Nephron (organoid): Measurements from ENCODE around the gene CNTNAP2.

Experiments
- H3K27ac Mint-ChIP-seq, 3 experiments: 2 replicates each; pipeline ENCODE4 v1.8.0; 2020; ENCODE audit warnings: mixed read lengths in 3 of 3, mild to moderate bottlenecking in 2 of 3, moderate library complexity in 1 of 3
- H3K27me3 Mint-ChIP-seq: 2 replicates; pipeline ENCODE4 v1.8.0; 2021; ENCODE audit warnings: low read depth, mild to moderate bottlenecking, moderate library complexity, mixed read lengths
- H3K36me3 Mint-ChIP-seq: 2 replicates; pipeline ENCODE4 v1.8.0; 2020; ENCODE audit warnings: low read depth, mixed read lengths
- H3K4me1 Mint-ChIP-seq: 2 replicates; pipeline ENCODE4 v1.8.0; 2020; ENCODE audit warnings: mixed read lengths
- H3K4me3 Mint-ChIP-seq, 3 experiments: 2 replicates each; pipeline ENCODE4 v1.8.0; 2020; ENCODE audit warnings: mild to moderate bottlenecking in 3 of 3, mixed read lengths in 3 of 3, moderate library complexity in 2 of 3
- H3K9me3 Mint-ChIP-seq: 2 replicates; pipeline ENCODE4 v1.8.0; 2020; ENCODE audit warnings: mixed read lengths
- CTCF ChIP-seq, 3 experiments: fragments of 200-600 bp; sonication (generic); IDR thresholded peaks; one replicate each; pipeline ENCODE4 v1.5.0; 2021; ENCODE audit warnings: antibody characterized with exemption in 3 of 3; ENCODE audit not compliant: unreplicated experiment in 3 of 3

The CNTNAP2 gene

GRCh38 chr7:147023440-147023839, 906.8 kb downstream of the CNTNAP2 start:
- H3K27me3 Mint-ChIP-seq, result peaks cover 4% of the 10 kb centered on the region
- no peaks in the 10 kb centered on the region for H3K9me3 Mint-ChIP-seq
- no peak overlapping the region for H3K4me3 Mint-ChIP-seq
- H3K36me3 Mint-ChIP-seq, result no peaks in the 10 kb centered on the region
- no peak for TF ChIP-seq CTCF (IDR thresholded peaks at IDR 0.05; ENCODE audit: unreplicated experiment in 3 of 3)
- H3K4me1 Mint-ChIP-seq, result no peaks in the 10 kb centered on the region
- H3K27ac Mint-ChIP-seq, result no peak overlapping the region

DNA sequence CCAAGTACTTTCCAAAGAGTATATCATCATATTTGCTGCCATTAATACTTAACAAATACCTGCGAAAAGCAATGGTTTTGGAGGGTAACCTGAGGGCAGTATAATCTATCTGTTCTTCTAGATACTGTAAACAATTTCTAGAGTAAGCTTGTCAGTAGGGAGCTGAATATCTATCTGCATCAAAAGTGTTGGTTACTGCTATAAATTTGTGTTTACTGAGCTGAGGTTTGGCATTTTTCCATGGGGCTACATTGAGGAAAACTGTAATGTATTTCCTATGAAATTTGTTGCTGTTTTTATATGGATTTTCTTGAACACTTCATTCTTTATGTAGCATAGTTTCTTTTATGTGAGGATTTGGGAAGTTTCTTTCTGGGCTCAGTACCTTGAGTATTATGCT, 913.4 kb downstream of the CNTNAP2 start:
- Mint-ChIP-seq H3K27me3 (no peaks in the 10 kb centered on the region), H3K27ac (no peak overlapping the region), H3K4me3 (no peak overlapping the region), H3K4me1 (peaks cover 7% of the 10 kb centered on the region), H3K9me3 (no peaks in the 10 kb centered on the region), H3K36me3 (no peaks in the 10 kb centered on the region)
- TF ChIP-seq CTCF (IDR thresholded peaks at IDR 0.05; ENCODE audit: unreplicated experiment in 3 of 3), result no peak

DNA sequence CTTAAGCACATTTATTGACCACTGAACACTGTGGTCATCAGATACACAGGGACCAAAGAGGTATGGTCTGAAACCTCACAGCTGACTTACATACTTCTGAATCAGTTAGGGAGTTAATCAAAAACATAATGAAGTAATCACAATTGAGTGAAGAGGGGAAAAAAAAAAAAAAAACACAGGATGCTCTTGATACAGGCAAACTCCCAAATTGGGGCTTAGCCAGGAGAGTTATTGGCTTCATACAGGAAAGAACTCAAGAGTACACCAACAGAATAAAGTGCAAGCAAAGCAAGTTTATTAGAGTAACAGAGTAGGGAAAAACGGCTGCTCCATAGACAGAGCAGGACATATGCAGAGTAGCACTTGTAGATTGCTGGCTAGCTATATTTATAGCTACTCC, 917.0 kb downstream of the CNTNAP2 start:
- peak overlapping the region in 2 of 3 experiments; percentile 4 to 7 for H3K27ac Mint-ChIP-seq
- peaks cover 7% of the 10 kb centered on the region for H3K4me1 Mint-ChIP-seq
- H3K4me3 Mint-ChIP-seq, result no peak overlapping the region
- H3K36me3 Mint-ChIP-seq, result no peaks in the 10 kb centered on the region
- no peaks in the 10 kb centered on the region for H3K9me3 Mint-ChIP-seq
- no peak for TF ChIP-seq CTCF (IDR thresholded peaks at IDR 0.05; ENCODE audit: unreplicated experiment in 3 of 3)
- H3K27me3 Mint-ChIP-seq, result no peaks in the 10 kb centered on the region

DNA sequence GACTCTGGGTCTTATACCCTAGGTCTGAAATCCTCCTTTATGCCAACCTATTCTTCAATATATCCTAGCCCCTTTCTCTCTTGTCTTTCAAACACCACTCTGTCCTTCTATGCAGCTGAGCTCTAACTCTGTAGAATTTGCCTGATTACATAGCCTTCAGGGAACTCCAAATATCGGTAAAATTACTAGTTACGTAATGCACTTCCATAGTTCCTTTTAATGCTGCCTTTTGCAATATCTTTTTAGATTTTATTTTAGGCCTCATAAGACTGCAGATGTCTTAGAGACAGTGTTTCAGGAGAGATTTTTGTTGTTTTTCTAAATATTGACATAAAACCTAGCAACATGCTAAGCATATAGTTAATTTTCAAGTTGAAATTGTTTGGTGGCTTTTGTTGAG, 924.8 kb downstream of the CNTNAP2 start:
- TF ChIP-seq CTCF (IDR thresholded peaks at IDR 0.05; ENCODE audit: unreplicated experiment in 3 of 3), result no peak
- Mint-ChIP-seq H3K4me3 (no peak overlapping the region), H3K4me1 (no peaks in the 10 kb centered on the region), H3K27ac (no peak overlapping the region), H3K27me3 (no peaks in the 10 kb centered on the region), H3K36me3 (no peaks in the 10 kb centered on the region), H3K9me3 (peaks cover 2% of the 10 kb centered on the region)

GRCh38 chr7:147044941-147045340, 928.3 kb downstream of the CNTNAP2 start:
- no peak for TF ChIP-seq CTCF (IDR thresholded peaks at IDR 0.05; ENCODE audit: unreplicated experiment in 3 of 3)
- no peaks in the 10 kb centered on the region for H3K4me1 Mint-ChIP-seq
- H3K27me3 Mint-ChIP-seq, result no peaks in the 10 kb centered on the region

GRCh38 chr7:147047696-147048095, 931.1 kb downstream of the CNTNAP2 start:
- H3K27ac Mint-ChIP-seq, result no peak overlapping the region
- no peak overlapping the region for H3K4me3 Mint-ChIP-seq
- H3K36me3 Mint-ChIP-seq, result no peaks in the 10 kb centered on the region
- no peaks in the 10 kb centered on the region for H3K4me1 Mint-ChIP-seq
- no peak for TF ChIP-seq CTCF (IDR thresholded peaks at IDR 0.05; ENCODE audit: unreplicated experiment in 3 of 3)
- H3K9me3 Mint-ChIP-seq, result peaks cover 2% of the 10 kb centered on the region
- H3K27me3 Mint-ChIP-seq, result no peaks in the 10 kb centered on the region

More at GRCh38 chr7:147044941-147045340, 928.3 kb downstream of the CNTNAP2 start:
- Mint-ChIP-seq H3K36me3 (no peaks in the 10 kb centered on the region), H3K9me3 (peaks cover 2% of the 10 kb centered on the region), H3K27ac (no peak overlapping the region), H3K4me3 (no peak overlapping the region)
